ENCODE data around the gene ARHGAP18.

DNA sequence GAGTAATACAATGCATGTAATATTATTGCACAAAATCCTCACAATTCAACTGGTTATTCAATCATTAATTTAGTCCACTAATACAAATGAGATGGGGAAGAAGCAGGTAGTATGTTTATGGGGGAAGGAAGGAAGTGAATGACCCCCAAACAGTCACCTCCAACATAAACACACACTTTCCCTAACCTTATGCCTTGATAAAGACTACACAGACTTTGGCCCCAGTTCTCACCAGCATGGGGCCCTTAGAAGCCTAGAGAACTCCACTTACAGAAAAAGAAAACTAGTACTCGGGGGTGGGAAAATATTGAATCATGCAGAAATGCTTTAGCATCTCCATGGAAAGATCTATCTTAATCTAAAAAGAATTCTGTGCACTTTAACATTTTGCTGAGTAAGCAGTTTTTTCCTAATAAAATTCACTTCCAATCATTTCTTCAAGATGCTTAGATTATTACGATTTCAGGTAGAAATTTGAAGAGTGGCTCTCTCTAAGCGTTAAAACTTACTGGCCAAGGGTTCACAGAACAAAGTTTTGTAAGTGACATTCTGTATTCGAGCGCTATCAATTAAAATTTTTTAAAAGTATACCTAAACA is 18.8 kb downstream of the ARHGAP18 start:
- TF ChIP-seq, protein P1, sequence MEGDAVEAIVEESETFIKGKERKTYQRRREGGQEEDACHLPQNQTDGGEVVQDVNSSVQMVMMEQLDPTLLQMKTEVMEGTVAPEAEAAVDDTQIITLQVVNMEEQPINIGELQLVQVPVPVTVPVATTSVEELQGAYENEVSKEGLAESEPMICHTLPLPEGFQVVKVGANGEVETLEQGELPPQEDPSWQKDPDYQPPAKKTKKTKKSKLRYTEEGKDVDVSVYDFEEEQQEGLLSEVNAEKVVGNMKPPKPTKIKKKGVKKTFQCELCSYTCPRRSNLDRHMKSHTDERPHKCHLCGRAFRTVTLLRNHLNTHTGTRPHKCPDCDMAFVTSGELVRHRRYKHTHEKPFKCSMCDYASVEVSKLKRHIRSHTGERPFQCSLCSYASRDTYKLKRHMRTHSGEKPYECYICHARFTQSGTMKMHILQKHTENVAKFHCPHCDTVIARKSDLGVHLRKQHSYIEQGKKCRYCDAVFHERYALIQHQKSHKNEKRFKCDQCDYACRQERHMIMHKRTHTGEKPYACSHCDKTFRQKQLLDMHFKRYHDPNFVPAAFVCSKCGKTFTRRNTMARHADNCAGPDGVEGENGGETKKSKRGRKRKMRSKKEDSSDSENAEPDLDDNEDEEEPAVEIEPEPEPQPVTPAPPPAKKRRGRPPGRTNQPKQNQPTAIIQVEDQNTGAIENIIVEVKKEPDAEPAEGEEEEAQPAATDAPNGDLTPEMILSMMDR (IDR thresholded peaks at IDR 0.05; ENCODE audit: insufficient read depth, low read depth, low read length), result no peak
- TF ChIP-seq EZH2 (IDR thresholded peaks at IDR 0.05; ENCODE audit: insufficient read depth, low read length), result no peak
